Endothelial cell of umbilical vein (primary cell): ENCODE results near the gene NECTIN2.

Experiments
- CTCF ChIP-seq, 2 donors: IDR thresholded peaks; 1 replicate in 1 of 2; 2 replicates in 1 of 2; pipeline ENCODE4 v1.5.1; 2011; ENCODE audit warnings: low read length in 2 of 2, mild to moderate bottlenecking in 2 of 2, moderate library complexity in 2 of 2, control low read depth in 1 of 2, inconsistent platforms in 1 of 2, low read depth in 1 of 2; ENCODE audit not compliant: insufficient read depth in 1 of 2; ENCODE audit errors: extremely low read depth in 1 of 2
- EZH2 ChIP-seq: IDR thresholded peaks from 2 replicates; pipeline ENCODE4 v1.6.1; 2012; ENCODE audit warnings: borderline replicate concordance, low read depth, mild to moderate bottlenecking, moderate library complexity, low read length, inconsistent platforms; ENCODE audit not compliant: severe bottlenecking
- MAX ChIP-seq: IDR thresholded peaks from 2 replicates; pipeline ENCODE4 v1.6.1; 2011; ENCODE audit not compliant: insufficient read depth, insufficient read length
- MYC ChIP-seq: IDR thresholded peaks from one replicate; pipeline ENCODE4 v1.6.1; 2011; ENCODE audit warnings: mild to moderate bottlenecking, low read depth, low read length
- POLR2A ChIP-seq: IDR thresholded peaks from 2 replicates; pipeline ENCODE4 v1.6.1; 2012; ENCODE audit warnings: low read depth, mild to moderate bottlenecking, control low read depth, low read length
- POLR2AphosphoS5 ChIP-seq: IDR thresholded peaks from 2 replicates; pipeline ENCODE4 v1.6.1; 2012; ENCODE audit warnings: low read depth, mild to moderate bottlenecking, control low read depth, low read length, moderate library complexity; ENCODE audit not compliant: insufficient read depth

- TF ChIP-seq POLR2A: no peak
- no peak for TF ChIP-seq EZH2
- no peak for TF ChIP-seq POLR2AphosphoS5
- TF ChIP-seq CTCF (IDR thresholded peaks at IDR 0.05; ENCODE audit: extremely low read depth in 1 of 2, insufficient read depth in 1 of 2, low read depth in 1 of 2, low read length in 2 of 2): no peak
- no peak for TF ChIP-seq MYC
- no peak for TF ChIP-seq MAX
Measured at GRCh38 chr19:44813070-44813840, 32.8 kb upstream of the NECTIN2 start.
